22Rv1 (cell line): ENCODE data around the gene SPC24.
"Not testable (repeated sequence)": the region's sequence is repeated elsewhere in the genome, so short reads cannot be mapped to it uniquely, and the experiment has no call there.

Experiments
- H3K27ac ChIP-seq: fragments of 450-650 bp; 2 replicates; pipeline ENCODE4 v1.5.1; 2017
- ZFX ChIP-seq: fragments of 450-650 bp; IDR thresholded peaks from 2 replicates; pipeline ENCODE4 v1.6.1; 2017; ENCODE audit warnings: antibody characterized with exemption, borderline replicate concordance
- TF ChIP-seq, protein P1 (sequence below): fragments of 450-650 bp; IDR thresholded peaks from 2 replicates; pipeline ENCODE4 v1.5.1; 2017; ENCODE audit warnings: mild to moderate bottlenecking

Gene SPC24

GRCh38 chr19:11191273-11191755, 35.7 kb upstream of the SPC24 start:
- TF ChIP-seq, protein P1, sequence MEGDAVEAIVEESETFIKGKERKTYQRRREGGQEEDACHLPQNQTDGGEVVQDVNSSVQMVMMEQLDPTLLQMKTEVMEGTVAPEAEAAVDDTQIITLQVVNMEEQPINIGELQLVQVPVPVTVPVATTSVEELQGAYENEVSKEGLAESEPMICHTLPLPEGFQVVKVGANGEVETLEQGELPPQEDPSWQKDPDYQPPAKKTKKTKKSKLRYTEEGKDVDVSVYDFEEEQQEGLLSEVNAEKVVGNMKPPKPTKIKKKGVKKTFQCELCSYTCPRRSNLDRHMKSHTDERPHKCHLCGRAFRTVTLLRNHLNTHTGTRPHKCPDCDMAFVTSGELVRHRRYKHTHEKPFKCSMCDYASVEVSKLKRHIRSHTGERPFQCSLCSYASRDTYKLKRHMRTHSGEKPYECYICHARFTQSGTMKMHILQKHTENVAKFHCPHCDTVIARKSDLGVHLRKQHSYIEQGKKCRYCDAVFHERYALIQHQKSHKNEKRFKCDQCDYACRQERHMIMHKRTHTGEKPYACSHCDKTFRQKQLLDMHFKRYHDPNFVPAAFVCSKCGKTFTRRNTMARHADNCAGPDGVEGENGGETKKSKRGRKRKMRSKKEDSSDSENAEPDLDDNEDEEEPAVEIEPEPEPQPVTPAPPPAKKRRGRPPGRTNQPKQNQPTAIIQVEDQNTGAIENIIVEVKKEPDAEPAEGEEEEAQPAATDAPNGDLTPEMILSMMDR = no peak
- TF ChIP-seq ZFX = no peak
- H3K27ac ChIP-seq = no peak overlapping the region

DNA sequence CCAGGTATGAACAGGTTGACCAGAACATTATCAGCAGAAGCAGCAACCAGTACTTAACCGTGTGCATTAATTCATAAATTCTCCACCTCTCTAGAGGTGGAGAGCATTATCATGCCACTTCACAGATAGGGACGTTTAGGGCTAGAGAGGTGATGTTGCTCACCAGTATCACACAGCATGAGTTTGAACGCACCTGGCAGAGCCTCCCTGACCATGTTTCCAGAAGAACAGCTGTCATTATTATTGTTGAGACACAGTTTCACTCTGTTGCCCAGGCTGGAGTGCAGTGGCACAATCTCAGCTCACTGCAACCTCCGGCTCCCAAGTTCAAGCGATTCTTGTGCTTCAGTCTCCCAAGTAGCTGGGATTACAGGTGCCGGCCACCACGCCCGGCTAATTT, 34.9 kb upstream of the SPC24 start:
- TF ChIP-seq, protein P1 = no peak
- no peak for TF ChIP-seq ZFX
- no peak overlapping the region for H3K27ac ChIP-seq

DNA sequence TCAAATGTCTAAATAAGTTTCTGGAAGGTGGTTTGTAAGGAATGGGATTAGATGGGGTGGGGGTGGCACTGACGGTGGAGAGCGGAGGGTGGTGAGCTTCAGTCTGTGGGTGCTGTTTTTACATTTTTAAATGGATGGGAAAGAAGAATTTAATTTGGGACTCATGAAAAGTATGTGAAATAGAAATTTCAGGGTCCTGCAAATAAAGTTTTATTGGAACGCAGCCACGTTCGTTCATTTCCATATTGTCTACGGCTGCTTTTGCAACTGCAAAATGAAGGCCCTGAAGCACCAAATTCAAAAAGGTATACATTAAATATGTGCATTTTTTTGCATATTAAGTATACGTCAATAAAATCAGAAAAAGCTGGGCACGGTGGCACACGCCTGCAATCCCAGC, 31.9 kb upstream of the SPC24 start:
- TF ChIP-seq ZFX = no peak
- TF ChIP-seq, protein P1 = no peak
- no peak overlapping the region for H3K27ac ChIP-seq

DNA sequence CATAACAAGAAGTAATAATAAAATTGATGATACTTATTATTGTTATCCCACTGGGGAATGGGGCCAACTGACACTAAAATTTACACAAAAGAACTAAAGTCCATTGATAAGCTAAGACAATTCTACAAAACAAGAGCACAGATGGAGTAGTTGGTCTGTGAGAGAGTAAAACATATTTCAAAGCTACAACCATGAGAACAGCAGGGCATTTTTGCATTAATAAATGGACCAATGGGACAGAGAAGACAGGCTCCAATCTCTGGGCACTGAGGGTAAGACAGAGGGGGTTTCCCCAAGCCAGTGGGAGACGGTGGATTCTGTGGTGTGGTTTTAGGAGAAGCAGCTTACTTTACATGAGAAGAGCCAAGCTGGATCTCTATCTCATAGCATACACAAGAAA, 27.4 kb upstream of the SPC24 start:
- H3K27ac ChIP-seq = no peak overlapping the region
- TF ChIP-seq ZFX = no peak
- TF ChIP-seq, protein P1 = no peak

DNA sequence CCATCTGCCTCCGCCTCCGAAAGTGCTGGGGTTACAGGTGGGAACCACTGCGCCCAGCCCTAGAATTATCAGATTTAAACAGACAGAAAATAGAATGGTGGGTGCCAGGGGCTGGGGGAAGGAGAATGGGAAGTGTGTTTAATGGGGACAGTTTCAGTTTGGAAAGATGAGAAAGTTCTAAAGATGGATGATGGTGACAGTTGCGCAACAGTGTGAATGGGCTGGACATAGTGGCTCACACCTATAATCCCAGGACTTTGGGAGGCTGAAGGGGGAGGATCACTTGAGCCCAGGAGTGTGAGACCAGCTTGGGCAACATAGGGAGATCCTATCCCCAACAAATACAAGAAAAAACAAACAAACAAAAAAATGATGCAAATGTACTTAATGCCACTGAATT, 25.9 kb upstream of the SPC24 start:
- no peak overlapping the region for H3K27ac ChIP-seq
- no peak for TF ChIP-seq ZFX
- TF ChIP-seq, protein P1 = no peak

DNA sequence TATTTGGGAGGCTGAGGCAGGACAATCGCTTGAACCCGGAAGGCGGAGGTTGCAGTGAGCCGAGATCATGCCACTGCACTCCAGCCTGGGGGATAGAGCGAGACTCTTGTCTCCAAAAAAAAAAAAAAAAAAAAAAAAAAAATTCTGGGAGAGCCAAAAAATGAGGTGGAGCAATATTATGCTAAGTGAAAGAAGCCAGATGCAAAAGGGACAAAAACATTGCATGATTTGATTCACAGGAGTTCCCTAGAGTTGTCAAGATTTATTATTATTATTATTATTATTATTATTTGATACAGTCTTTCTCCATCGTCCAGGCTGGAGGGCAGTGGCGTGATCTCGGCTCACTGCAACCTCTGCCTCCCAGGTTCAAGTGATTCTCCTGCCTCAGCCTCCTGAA, 25.4 kb upstream of the SPC24 start:
- H3K27ac ChIP-seq = not testable (repeated sequence)

GRCh38 chr19:11180346-11180745, 24.8 kb upstream of the SPC24 start:
- H3K27ac ChIP-seq = no peak overlapping the region

More at GRCh38 chr19:11180346-11180745, 24.8 kb upstream of the SPC24 start:
- TF ChIP-seq, protein P1 = no peak
- TF ChIP-seq ZFX = no peak
